Globus pallidus (tissue), 1 donor: ENCODE data around the gene MAPKBP1.
"Not testable (repeated sequence)": the region's sequence is repeated elsewhere in the genome, so short reads cannot be mapped to it uniquely, and the experiment has no call there.

Experiments used
- DNase-seq: peaks from one replicate; pipeline ENCODE4 v3.0.0-alpha.2; 2015; ENCODE audit warnings: low spot score

Gene MAPKBP1, protein sequence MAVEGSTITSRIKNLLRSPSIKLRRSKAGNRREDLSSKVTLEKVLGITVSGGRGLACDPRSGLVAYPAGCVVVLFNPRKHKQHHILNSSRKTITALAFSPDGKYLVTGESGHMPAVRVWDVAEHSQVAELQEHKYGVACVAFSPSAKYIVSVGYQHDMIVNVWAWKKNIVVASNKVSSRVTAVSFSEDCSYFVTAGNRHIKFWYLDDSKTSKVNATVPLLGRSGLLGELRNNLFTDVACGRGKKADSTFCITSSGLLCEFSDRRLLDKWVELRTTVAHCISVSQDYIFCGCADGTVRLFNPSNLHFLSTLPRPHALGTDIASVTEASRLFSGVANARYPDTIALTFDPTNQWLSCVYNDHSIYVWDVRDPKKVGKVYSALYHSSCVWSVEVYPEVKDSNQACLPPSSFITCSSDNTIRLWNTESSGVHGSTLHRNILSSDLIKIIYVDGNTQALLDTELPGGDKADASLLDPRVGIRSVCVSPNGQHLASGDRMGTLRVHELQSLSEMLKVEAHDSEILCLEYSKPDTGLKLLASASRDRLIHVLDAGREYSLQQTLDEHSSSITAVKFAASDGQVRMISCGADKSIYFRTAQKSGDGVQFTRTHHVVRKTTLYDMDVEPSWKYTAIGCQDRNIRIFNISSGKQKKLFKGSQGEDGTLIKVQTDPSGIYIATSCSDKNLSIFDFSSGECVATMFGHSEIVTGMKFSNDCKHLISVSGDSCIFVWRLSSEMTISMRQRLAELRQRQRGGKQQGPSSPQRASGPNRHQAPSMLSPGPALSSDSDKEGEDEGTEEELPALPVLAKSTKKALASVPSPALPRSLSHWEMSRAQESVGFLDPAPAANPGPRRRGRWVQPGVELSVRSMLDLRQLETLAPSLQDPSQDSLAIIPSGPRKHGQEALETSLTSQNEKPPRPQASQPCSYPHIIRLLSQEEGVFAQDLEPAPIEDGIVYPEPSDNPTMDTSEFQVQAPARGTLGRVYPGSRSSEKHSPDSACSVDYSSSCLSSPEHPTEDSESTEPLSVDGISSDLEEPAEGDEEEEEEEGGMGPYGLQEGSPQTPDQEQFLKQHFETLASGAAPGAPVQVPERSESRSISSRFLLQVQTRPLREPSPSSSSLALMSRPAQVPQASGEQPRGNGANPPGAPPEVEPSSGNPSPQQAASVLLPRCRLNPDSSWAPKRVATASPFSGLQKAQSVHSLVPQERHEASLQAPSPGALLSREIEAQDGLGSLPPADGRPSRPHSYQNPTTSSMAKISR (N-terminal part only)

DNA sequence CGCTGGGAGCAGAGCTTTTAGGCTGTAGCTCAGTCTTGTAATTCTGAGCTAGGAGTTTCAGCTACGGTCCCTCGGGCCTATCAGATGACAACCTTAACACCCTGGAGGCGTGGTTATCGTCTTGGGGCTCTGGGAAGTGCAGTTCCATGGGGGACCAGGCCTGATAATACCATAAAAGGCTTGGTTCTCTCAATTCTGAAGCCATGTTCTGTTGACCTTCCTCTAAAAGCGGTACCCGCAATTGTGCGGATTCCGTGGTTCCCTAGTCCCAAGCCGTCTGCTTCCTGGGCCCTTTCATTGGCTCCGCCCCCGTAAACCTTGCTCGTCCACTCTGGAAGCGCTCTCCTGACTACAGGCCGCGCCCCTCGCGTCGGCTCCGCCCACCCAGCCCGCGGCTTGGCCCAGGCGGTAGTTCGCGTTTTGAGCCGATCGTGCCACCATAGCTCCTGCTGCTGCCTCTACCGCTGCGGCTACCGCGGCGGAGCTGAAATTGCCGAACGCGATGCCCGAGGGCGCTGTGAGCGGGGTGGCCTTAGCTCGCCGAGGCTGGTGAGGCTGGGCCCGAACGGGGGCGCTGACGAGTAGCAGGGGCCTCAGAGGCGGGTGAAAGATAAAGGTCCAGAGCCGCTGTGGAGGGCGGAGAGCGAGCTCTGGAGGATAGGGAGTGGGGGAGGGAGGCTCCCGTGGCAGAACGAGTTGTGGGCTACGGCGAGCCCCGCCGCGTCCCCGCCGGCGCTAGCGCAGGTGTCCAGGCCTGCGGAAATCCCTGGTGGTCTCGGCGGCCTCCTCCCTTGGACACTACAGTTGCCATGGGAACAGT is at the start of gene MAPKBP1:
Gene MAPKBP1 (plus strand): TSS at position 423 of the 820 bp plus-strand sequence. CDS start 792 bp downstream, outside the sequence.
- peak; percentile 97 for DNase-seq

DNA sequence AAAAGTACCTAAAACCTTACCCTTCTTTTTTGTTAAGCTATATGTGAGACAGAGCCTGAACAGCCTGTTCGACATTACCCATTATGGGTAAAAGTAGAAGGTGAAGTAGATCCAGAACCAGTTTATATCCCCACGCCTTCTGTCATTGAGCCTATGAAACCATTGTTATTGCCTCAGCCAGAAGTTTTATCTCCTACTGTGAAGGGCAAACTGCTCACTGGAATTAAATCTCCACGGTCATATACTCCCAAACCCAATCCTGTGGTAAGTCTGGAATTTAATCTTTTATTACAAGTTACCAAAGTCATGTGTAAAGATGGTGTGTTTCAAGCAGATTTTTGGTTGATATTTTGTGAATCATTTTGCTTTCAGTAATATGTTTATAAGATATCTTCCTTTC is 47.1 kb upstream of the MAPKBP1 start:
- no peak for DNase-seq

DNA sequence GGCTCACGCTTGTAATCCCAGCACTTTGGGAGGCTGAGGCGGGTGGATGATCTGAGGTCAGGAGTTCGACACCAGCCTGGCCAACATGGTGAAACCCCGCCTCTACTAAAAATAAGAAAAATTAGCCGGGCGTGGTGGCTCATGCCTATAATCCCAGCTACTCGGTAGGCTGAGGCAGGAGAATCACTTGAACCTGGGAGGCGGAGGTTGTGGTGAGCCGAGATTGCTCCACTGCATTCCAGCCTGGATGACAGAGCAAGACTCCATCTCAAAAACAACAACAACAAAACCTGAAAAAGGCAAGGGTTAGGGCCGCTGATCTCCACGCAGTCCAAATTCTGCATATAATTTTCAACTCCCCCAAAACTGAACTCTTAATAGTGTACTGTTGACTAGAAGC is 46.2 kb upstream of the MAPKBP1 start:
- DNase-seq = not testable (repeated sequence)

DNA sequence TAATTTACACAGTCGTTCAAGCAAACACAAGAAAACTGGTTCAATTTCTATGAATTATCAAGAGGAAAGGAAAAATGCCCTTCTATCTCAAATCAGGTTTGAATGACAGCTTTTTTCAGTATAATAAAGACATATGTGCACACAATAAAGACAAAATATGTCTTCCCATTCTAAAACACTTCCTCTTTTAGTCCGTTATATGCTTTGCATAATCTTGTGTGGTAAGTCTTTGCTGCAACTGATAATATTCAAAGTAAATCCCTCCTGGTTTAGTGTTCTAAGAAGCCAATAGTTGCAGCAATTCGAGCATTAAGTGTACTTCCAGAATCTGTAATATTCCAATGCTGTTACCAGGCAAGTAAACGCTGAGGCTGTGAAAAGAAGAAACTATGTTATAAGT is 43.7 kb upstream of the MAPKBP1 start:
- no peak for DNase-seq

DNA sequence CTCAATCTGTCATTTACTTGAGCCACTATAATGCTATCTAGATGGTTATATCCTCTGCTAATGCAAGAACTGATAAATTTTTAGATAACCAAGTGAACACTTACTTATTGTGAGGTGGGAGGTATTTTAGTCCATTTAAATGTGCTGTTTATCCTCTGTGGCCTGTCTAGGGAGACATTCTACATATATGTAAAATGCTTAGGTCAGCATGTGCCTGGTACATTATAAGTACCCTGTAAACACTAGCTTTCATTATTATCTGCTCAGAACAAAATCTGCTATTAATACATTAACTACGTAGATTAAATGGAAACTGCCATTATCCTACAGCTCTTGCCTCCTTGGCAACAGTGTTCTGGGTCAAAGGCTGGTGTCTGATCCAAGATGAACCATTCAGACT is 41.8 kb upstream of the MAPKBP1 start:
- no peak for DNase-seq

DNA sequence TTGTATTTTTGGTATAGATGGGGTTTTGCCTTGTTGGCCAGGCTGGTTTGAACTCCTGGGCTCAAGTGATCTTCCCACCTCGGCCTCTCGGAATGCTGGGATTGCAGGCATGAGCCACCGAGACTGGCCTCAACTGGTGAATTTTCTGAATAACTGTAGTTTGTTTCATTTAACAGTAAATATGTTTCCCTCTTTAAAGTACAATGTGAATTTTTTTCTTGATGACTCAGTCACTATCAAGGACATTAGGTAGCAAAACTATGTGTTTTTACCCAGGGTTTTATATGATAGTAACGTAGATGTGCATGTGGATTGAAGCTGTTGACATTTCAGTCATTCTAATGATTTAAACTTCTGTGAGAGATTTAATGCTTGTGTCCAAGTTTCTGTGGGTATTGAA is 40.2 kb upstream of the MAPKBP1 start:
- no peak for DNase-seq

DNA sequence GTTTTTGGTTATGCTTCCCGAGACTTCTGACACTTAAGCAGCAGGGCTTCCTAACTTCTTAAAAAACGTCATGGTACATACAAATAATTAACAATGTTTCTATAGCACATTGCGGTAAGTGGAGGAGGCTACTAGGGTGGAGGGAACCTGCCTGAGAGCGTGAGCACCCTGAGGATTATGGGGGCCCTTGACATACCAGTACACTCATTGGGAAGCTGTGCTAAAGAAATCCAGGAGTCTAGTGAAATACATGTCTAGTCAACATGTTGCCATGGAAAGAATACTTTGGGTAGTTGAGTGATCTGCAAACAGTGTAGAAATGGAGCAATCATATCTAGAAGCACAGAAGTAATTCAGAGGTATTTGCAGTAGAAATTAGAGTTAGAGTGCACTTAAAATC is 39.2 kb upstream of the MAPKBP1 start:
- no peak for DNase-seq

DNA sequence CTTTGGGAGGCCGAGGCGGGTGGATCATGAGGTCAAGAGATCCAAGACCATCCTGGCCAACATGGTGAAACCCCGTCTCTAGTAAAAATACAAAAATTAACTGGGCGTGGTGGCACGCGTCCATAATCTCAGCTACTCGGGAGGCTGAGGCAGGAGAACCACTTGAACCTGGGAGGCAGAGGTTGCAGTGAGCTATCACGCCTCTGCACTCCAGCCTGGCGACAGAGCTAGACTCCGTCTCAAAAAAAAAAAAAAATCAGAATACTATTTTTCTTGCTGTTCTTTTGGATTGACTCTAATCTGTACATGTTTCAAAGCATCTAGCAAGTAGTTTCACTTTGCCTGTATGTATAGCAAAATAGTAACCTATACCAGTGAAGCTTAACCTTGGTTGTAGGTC is 38.8 kb upstream of the MAPKBP1 start:
- DNase-seq = not testable (repeated sequence)

DNA sequence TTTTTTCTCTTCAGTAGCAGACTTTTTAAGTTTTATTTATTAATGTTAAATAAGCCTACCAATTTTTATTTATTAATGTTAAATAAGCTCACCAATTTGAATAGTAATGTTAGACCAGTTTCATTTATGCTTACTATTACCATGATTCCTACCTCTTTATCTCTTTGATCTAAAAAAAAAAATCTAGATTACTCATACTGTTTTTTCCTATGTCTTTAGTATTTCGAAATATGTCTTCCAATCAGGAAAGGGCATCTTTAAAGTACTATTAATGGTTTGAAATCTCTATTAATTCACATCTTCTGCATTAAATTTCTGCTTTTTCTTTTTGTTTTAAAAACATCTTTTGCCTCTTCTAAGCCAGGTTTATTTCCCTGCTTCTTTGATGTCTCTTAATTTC is 27.5 kb upstream of the MAPKBP1 start:
- no peak for DNase-seq

DNA sequence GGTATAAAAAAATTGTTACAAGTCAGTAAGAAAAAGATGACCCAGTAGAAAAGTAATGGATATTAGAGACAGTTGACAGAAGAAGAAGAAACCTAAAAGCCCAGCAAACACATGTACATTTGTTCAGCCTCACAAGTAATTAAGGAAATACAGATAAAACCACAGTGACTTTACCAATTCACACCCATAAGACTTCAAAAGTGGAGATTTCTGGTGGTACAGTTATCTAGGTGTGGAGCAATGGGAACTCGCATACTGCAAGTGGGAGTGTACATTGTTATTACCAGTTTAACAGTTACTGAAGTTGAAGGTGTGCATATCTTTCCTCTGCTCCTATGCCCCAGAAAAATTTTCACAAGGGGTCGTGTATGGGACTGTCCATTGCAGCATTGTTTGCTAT is 18.1 kb upstream of the MAPKBP1 start:
- DNase-seq = no peak

DNA sequence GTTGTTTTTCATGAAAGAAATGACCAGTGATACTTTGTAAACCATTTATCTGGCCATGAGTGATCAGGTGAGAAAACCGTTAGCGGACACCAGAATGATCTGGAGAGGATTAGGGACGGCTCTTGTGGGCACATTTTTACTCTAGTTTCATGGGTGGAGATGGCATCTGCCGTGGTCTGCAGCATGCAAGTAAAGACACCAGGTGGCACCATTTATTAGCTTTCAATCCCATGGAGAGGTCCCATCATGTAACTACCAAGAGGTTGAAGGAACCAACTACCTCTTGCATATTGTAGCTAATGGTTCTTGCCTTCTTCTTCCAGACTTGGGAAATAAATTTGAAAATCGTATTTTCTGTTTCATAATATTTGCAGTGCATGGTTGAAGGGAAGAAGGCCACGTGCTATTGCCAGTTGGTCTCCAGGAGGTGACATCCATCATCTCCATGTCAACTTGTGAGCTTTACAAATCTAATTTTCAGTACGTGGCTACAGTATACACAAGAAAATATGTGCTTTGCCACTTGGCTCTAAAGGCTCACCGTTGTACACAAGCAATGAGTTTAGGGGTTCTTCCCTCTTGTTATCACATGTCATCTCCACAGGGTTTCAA is 1.5 kb upstream of the MAPKBP1 start:
- DNase-seq = peak; percentile 77

DNA sequence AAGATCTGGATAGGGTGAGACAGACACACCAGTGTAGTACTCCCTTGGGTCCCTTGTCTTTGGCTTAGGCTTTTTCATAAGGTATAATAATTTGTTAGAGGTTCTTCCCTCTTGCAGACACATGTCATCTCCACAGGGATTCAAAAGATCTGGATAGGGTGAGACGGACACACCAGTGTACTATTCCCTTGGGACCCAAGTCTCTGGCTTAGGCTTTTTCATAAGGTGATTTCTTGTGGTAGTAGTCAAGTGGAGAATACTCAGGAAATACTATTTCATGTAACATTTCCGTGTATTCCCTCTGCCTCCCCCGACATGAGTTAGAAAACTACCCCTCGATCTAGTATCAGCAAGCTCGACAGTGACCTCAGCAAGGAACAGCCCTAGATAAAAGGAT is 954 bp upstream of the MAPKBP1 start:
- DNase-seq = no peak

DNA sequence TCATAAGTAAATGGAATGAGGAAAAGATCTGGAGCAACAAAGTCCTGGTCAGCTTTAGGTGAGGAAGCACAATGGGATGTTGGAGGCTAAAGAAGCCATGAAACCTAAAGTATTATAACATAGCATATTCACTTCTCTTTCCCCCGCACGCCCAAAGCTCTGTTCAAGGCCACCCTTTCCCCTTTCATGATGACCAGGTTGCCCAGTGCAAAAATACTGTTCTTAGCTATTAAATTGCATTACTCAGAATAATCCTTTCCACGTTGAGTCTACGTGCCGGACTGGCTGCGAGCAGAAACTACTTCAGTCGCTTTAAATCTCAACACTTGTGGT is 589 bp upstream of the MAPKBP1 start:
- no peak for DNase-seq

DNA sequence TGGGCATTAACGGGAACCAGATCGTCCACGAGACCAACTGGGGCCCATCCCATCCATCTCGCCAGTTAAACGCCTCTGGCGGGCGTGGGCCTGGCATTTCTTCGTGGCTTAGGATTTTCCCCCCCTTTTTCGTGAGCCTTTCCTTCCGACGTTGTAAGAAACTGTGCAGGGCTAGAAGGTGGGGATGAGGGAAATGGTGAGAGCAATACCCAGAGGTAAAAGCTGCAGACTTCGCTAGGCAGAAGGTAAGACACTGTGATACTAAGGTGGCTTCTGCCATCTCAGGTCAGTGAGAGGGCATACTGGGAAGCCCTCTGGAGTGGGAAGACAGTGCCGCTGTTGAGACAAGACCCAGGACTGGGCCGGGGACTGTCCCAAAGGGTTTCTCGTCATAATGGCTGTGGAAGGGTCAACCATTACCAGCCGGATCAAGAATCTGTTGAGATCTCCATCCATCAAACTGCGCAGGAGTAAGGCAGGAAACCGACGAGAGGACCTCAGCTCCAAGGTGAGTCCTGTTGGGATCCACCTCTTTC is 666 bp downstream of the MAPKBP1 start:
- DNase-seq = no peak

DNA sequence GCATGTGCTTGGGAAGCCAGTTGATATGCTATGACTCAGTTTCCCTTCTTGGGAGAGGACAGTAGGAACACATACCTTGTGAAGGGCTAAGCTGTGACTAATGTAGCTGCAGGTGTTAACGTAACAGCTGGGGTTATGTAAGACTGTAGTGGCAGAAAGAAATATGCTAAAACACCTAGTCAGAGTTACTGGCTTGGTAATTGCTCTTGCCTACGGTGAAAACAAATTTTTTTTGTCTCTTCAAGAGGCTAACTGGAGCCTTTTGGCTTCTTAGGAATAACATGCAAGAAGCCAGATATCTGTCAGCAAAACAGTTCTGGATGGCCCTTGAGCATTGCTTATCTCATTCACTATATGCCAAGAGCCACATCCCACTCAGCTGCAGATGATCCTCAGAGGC is 1.4 kb downstream of the MAPKBP1 start:
- DNase-seq = no peak

DNA sequence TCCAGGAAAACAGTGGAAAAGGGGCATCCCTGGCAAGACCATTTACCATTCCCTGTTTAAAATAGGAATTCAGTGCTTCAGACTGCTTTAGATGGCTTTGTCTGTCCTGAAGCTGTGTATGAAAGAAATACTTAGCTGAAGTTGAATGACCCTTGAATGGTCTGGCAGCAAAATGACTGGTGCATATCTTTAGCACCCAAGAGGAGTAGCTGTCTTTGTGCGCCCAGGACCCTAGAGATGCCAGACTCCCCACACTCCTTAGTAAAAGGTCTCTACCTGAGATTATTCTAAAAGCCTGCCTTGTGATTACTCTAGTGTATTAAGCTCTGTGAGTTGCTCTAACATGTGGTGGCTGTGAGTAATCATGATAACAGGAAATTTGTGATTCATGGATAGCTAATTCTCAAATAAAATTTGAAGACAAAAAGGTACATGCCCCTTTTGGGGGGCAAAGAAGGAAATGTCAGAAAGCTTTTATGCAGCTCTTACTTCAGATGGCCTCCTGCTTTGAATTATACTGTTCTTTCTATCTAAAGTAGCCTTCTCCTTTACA is 3.2 kb downstream of the MAPKBP1 start:
- no peak for DNase-seq

DNA sequence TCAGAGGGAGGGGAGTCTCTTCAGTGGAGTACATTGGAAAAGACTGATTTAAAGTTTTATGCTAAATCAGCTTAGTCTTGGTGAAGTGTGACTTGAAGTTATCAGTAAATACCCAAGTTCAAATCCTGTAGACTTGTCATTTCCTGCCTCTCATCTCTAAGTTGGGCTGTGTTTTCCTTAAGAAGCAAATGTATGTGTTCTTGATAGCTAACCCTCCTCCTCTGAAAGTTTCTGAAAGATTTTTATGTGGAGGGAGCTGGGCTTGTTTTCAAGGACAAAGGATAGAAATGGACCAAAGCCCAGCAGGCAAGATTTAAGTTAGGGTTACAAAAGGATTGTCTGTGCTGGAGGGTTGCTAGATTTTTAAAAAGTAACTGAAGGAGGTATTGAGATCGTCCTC is 4.2 kb downstream of the MAPKBP1 start:
- no peak for DNase-seq

DNA sequence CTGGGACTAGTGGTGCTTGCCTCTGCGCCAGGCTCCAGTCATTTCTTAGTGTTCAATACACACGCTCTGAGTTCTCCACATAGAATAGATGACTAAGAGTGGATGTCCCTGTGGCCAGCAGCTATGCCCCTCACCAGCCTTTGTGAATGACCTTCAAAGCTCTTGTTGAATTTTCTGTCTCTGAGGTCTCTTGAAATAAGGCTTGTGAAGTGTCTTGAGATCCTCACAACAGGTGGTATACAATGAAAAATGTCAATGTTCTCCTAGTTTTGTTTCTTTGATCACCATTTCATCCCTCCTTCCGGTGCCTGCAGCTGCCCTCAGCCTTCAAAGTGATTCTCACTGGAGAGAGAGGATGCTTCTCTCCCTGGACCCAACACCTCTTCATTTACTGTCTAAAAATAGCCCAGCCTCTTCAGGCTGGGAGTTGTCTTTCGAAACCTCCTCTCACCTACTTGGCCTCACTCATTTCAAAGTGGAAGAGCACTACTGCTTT is 5.4 kb downstream of the MAPKBP1 start:
- DNase-seq = no peak

DNA sequence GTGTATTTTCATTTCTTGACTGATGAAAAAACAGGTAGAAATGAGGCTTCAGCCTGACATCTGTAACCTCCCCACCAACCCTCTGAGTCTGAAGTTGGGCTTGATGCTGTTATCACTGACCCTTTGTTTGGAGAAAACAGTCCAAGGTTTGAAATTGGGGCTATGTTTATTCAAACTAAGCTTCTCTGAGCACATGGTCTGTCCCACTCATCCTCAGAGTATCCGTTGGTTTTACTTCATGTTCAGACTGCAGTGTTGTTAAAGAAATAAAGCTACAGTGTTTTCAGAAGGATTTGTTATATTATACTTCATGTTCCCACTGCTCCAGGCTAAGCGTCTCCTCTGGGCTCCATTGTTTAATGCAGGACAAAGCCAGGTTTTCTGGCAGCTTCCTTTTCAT is 6.0 kb downstream of the MAPKBP1 start:
- DNase-seq = peak; percentile 33

DNA sequence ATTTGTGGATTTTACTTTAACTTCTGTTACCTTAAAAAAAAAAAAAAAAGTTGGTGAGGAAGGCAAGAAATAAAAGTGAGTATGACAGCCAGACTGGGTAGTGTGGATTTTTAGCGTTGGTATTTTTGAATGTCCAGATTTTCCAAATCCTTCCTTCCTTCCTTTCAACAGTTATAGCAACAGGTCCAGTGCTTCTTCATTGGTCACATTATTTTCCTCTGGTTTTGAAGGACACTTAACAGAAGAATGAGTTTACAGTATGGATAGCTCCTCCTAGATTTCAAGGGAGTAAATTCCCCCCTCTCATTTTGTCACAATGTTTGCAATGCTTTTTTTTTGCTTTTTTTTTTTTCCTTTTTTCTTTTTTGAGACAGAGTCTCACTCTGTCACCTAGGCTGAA is 6.4 kb downstream of the MAPKBP1 start:
- DNase-seq = no peak
